Measurements from ENCODE around the gene PCDHGB1.
"Not testable (repeated sequence)": the region's sequence is repeated elsewhere in the genome, so short reads cannot be mapped to it uniquely, and the experiment has no call there.

PCDHGB1 gene

DNA sequence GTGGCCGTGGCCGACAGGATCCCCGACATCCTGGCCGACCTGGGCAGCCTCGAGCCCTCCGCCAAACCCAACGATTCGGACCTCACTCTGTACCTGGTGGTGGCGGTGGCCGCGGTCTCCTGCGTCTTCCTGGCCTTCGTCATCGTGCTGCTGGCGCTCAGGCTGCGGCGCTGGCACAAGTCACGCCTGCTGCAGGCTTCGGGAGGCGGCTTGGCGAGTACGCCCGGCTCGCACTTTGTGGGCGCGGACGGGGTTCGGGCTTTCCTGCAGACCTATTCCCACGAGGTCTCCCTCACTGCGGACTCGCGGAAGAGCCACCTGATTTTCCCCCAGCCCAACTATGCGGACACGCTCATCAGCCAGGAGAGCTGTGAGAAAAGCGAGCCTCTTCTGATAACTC is 3.9 kb upstream of the PCDHGB1 start:
- DNase-seq (ENCODE audit: low read depth in 2 of 2): not testable (repeated sequence)

DNA sequence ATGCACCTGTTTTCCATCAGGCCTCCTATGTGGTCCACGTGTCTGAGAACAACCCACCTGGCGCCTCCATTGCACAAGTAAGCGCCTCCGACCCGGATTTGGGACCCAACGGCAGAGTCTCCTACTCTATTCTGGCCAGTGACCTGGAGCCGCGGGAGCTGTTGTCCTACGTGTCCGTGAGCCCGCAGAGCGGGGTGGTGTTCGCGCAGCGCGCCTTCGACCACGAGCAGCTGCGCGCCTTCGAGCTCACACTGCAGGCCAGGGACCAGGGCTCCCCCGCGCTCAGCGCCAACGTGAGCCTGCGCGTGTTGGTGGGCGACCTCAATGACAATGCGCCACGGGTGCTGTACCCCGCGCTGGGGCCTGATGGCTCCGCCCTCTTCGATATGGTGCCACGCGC is 1.7 kb downstream of the PCDHGB1 start:
- DNase-seq (ENCODE audit: low read depth in 2 of 2): no peak

- DNase-seq (ENCODE audit: low read depth in 2 of 2): no peak
These were observed 5.1 kb downstream of the PCDHGB1 start, which contains the start of gene PCDHGA4 for GRCh38 chr5:141354900-141355469. Gene PCDHGA4, plus strand, starts transcription at chr5:141355021. Its CDS starts 87 bp downstream, at chr5:141355108.

- no peak for DNase-seq (ENCODE audit: low read depth in 2 of 2)
These were observed 5.7 kb downstream of the PCDHGB1 start for GRCh38 chr5:141355641-141356040.

DNA sequence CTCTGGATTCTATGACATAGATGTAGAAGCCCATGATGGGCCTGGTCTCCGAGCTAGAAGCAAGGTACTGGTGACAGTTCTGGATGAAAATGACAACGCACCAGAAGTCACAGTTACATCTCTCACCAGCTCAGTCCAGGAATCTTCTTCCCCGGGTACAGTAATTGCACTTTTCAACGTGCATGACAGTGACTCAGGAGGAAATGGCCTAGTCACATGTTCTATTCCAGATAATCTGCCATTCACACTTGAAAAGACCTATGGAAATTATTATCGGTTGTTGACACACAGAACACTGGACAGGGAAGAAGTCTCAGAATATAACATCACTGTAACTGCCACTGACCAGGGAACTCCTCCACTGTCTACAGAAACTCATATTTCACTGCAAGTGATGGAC is 6.2 kb downstream of the PCDHGB1 start:
- DNase-seq (ENCODE audit: low read depth in 2 of 2): no peak

- DNase-seq (ENCODE audit: low read depth in 2 of 2): no peak
These were observed 7.1 kb downstream of the PCDHGB1 start for GRCh38 chr5:141356950-141357349.

DNA sequence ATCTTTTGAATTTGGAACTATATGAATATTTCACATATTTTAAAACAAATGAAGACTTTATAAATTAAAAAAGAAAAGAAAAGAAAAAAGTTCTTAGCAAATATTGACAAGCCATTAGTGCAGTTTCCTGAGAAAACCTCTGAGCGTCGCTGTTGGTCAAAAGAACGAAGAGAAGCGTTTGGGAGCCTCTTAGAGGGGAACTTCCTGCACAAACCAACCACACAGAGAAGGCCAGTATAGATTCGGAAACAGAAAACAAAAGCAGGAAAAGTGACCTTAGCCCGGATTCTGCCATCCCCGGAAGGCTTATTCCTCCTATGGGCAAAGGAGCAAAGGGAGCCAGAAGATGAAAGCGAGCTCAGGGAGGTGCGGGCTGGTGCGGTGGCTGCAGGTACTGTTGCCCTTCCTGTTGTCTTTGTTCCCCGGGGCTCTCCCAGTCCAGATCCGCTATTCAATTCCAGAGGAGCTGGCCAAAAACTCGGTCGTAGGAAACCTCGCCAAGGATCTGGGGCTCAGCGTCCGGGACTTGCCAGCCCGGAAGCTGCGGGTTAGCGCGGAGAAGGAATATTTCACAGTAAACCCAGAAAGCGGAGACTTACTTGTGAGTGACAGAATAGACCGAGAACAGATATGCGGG is 10.0 kb downstream of the PCDHGB1 start, which contains the start of gene PCDHGB2:
Gene PCDHGB2 (plus strand): TSS at position 205 of the 637 bp plus-strand sequence. CDS start 142 bp downstream, at position 347.
- no peak for DNase-seq (ENCODE audit: low read depth in 2 of 2)

DNA sequence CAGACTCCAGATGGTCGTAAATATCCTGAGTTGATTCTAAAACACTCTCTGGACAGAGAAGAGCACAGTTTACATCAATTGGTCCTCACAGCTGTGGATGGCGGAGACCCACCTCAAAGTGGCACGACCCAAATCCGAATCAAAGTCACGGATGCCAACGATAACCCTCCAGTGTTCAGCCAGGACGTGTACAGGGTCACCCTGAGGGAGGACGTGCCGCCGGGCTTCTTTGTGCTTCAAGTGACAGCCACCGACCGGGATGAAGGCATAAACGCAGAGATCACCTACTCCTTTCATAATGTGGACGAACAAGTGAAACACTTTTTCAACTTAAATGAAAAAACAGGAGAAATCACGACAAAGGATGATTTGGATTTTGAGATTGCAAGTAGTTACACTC is 10.8 kb downstream of the PCDHGB1 start:
- no peak for DNase-seq (ENCODE audit: low read depth in 2 of 2)

- DNase-seq (ENCODE audit: low read depth in 2 of 2): no peak
These were observed 12.8 kb downstream of the PCDHGB1 start for GRCh38 chr5:141362719-141363118.

DNA sequence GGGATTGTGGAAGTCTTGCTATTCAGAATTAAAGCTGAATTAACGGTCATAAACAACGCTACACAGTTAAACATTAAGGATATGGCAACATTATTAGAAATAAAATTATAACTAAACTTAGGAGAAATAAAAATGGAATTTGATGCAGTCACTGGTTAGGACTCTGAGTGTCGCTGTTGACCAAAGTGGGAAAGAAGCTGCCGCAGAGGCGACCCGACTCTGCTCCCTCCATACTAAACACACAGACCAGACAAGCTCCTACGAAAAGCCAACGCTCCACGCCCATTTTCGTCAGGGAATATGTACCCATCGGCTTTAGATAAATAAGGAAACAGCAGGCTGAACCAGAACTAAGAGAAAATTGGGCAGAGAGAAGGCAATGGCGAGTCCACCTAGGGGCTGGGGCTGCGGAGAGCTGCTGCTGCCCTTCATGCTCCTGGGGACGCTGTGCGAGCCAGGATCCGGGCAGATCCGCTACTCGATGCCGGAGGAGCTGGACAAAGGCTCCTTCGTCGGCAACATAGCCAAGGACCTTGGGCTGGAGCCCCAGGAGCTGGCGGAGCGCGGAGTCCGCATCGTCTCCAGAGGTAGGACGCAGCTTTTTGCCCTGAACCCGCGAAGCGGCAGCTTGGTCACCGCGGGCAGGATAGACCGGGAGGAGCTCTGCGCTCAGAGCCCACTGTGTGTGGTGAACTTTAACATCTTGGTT is 14.2 kb downstream of the PCDHGB1 start, which contains the start of gene PCDHGA5:
Gene PCDHGA5 (plus strand): TSS at position 211 of the 709 bp plus-strand sequence. CDS start 169 bp downstream, at position 380.
- DNase-seq (ENCODE audit: low read depth in 2 of 2): no peak

GRCh38 chr5:141366016-141366896 is 16.4 kb downstream of the PCDHGB1 start:
- DNase-seq (ENCODE audit: low read depth in 2 of 2): no peak

DNA sequence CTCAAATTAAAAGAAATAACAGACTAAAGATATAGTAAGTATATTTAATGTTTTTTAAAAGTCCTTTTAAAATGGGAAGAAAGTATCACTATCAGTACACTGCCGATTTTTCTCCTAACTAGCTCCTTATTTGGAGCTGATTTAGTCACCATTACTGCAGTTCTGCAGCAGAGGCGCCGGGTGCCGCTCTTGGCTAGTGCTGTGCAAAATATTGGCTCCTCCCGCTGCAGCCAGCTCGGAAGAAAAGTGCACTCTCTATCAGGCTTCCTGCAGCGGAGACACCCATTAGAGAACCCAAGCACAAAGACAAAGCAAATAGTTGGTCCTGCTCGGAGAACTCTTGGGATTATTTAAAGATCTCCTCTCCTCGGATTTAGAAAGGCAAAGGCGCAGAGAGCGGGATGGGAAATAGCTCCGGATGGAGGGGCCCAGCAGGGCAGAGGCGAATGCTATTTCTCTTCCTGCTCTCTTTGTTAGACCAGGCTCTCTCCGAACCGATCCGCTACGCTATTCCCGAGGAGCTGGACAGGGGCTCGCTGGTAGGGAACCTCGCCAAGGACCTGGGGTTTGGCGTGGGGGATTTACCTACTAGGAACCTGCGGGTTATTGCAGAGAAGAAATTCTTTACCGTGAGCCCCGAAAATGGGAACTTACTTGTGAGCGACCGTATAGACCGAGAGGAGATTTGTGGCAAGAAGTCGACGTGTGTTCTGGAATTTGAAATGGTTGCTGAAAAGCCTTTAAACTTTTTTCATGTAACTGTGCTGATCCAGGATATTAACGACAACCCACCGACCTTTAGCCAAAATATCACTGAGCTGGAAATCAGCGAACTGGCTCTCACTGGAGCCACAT is 20.3 kb downstream of the PCDHGB1 start, which contains the start of gene PCDHGB3:
Gene PCDHGB3 (plus strand): TSS at position 249 of the 855 bp plus-strand sequence. CDS start 153 bp downstream, at position 402.
- DNase-seq (ENCODE audit: low read depth in 2 of 2): no peak

DNA sequence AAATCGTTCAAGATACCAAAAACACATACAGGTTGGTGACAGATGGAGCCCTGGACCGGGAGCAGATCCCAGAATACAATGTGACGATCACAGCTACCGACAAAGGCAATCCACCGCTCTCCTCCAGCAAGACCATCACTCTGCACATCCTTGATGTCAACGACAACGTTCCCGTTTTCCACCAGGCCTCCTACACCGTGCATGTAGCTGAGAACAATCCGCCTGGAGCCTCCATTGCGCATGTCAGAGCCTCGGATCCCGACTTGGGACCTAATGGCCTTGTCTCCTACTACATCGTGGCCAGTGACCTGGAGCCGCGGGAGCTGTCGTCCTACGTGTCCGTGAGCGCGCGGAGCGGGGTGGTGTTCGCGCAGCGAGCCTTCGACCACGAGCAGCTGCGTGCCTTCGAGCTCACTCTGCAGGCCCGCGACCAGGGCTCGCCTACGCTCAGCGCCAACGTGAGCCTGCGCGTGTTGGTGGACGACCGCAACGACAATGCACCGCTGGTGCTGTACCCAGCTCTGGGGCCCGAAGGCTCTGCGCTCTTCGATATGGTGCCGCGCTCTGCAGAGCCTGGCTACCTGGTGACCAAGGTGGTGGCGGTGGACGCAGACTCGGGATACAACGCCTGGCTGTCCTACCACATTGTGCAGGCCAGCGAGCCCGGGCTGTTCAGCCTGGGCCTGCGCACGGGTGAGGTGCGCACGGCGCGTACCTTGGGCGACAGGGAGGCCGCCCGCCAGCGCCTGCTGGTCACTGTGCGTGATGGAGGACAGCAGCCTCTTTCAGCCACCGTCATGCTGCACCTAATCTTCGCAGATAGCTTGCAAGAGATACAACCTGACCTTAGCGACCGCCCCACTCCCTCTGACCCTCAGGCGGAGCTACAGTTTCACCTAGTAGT is 21.9 kb downstream of the PCDHGB1 start:
- DNase-seq (ENCODE audit: low read depth in 2 of 2): no peak

GRCh38 chr5:141373673-141374317 is 23.9 kb downstream of the PCDHGB1 start, which contains the start of gene PCDHGA6:
Gene PCDHGA6, plus strand, starts transcription at chr5:141373891. Its CDS starts 193 bp downstream, at chr5:141374084.
- DNase-seq (ENCODE audit: low read depth in 2 of 2): no peak

GRCh38 chr5:141374627-141375026 is 24.7 kb downstream of the PCDHGB1 start:
- no peak for DNase-seq (ENCODE audit: low read depth in 2 of 2)

GRCh38 chr5:141375444-141376155 is 25.7 kb downstream of the PCDHGB1 start:
- not testable (repeated sequence) for DNase-seq (ENCODE audit: low read depth in 2 of 2)

- DNase-seq (ENCODE audit: low read depth in 2 of 2): no peak
These were observed 32.8 kb downstream of the PCDHGB1 start, which contains the start of gene PCDHGA7 for GRCh38 chr5:141382469-141383294. Gene PCDHGA7, plus strand, starts transcription at chr5:141382742. Its CDS starts 158 bp downstream, at chr5:141382900.
